Activated naive CD4-positive, alpha-beta T cell treated with anti-CD3 and anti-CD28 coated beads, Interleukin-2, amount 10 ng/mL, durations not matched to agents 7 days and 5 days (primary cell): ENCODE measurements around the gene ZSWIM6.

Source experiments
- CTCF ChIA-PET: fragments of 350-600 bp; sonication (Branson Sonifier 250); formaldehyde crosslinking; loops from one replicate; lab custom pipeline; 2021; ENCODE audit warnings: antibody characterized with exemption; lab: Charles Lee
- DNase-seq: peaks from one replicate; pipeline ENCODE4 v3.0.0-alpha.2; 2020
- H3K27ac Mint-ChIP-seq: one replicate; pipeline ENCODE4 v1.8.0; 2021; ENCODE audit warnings: mild to moderate bottlenecking, moderate library complexity, mixed read lengths
- H3K27me3 Mint-ChIP-seq: one replicate; pipeline ENCODE4 v1.8.0; 2021; ENCODE audit warnings: mild to moderate bottlenecking, mixed read lengths
- H3K36me3 Mint-ChIP-seq: one replicate; pipeline ENCODE4 v1.8.0; 2021; ENCODE audit warnings: mixed read lengths
- H3K4me1 Mint-ChIP-seq: one replicate; pipeline ENCODE4 v1.8.0; 2021; ENCODE audit warnings: mixed read lengths
- H3K4me3 Mint-ChIP-seq: one replicate; pipeline ENCODE4 v1.8.0; 2021; ENCODE audit warnings: mild to moderate bottlenecking, moderate library complexity, mixed read lengths
- H3K9me3 Mint-ChIP-seq: one replicate; pipeline ENCODE4 v1.8.0; 2021; ENCODE audit warnings: mixed read lengths

The ZSWIM6 gene

DNA sequence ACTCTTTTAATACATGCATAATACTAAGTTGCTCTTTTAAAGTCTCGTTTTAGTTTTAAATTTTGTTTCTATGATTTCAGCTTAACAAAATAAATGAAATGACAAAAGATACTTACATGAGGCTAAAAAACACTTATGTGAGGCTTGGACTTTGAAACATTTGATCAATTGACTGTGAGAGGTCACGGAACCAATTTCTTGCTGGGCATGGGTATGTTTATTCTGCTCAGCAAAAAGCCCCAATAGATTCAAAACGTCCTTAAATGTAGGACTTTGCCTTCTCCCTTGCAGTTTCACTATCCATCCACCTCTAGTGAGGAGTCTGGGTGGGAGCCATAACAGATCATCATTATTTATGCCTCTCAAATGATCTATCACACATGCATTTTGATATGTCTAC, 191.9 kb downstream of the ZSWIM6 start:
- no peaks in the 10 kb centered on the region for H3K27me3 Mint-ChIP-seq
- H3K9me3 Mint-ChIP-seq = peaks cover 2% of the 10 kb centered on the region
- CTCF ChIA-PET = interaction anchor here (0.7 kb wide), 1 partner anchor 620 kb away, joined by 3 read pairs; no protein-coding TSS in a partner anchor
- H3K27ac Mint-ChIP-seq = no peak overlapping the region
- no peak for DNase-seq
- H3K4me1 Mint-ChIP-seq = no peaks in the 10 kb centered on the region
- no peak overlapping the region for H3K4me3 Mint-ChIP-seq
- H3K36me3 Mint-ChIP-seq = peaks cover 3% of the 10 kb centered on the region

DNA sequence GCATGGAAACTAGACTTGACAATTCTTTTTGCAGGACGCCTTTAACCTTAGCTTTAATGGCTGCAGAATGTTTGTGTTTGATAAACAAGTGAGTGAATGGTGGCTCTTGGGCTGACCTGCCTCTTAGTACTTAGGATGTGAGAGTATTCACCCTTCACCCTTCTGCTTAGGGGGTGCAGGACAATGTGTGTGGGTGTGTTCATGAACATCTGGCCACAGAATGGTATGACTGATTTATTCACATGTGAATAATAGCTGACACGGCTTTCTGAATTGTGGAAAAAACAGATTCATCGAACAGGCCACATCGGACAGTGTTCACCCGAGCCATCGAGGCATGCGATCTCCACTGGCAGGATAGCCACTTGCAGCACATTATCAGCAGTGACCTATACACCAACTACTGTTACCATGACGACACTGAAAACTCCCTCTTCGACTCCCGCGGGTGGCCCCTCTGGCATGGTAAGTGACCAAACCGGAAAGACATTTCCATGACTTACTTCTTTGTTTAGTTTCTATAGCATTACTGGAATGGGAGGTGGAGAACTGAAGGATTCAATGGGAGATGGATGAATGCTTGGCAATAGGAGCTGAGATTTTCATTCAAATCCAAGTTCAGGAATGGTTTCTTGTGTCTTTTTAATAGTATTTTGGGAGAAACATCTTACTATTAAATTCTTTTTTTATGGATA, 193.6 kb downstream of the ZSWIM6 start:
- CTCF ChIA-PET = no interaction called here
- Mint-ChIP-seq H3K9me3 (no peaks in the 10 kb centered on the region), H3K27ac (no peak overlapping the region), H3K4me1 (no peaks in the 10 kb centered on the region), H3K27me3 (no peaks in the 10 kb centered on the region), H3K36me3 (peaks cover 9% of the 10 kb centered on the region), H3K4me3 (no peak overlapping the region)
- no peak for DNase-seq

DNA sequence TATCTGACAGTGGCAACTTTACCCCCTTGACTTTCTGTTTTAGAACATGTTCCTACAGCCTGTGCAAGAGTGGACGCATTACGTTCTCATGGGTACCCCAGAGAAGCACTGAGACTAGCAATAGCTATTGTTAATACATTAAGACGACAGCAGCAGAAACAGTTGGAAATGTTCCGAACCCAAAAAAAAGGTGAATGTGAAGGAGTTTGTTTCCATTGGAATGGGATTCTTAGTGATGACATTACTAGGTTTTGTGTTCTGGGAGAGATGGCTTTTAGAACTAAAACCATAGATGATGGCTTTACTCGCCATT, 194.1 kb downstream of the ZSWIM6 start:
- H3K4me3 Mint-ChIP-seq = no peak overlapping the region

GRCh38 chr5:61532983-61533382, 200.9 kb downstream of the ZSWIM6 start:
- H3K27ac Mint-ChIP-seq = no peak overlapping the region
- CTCF ChIA-PET = no interaction called here
- H3K4me3 Mint-ChIP-seq = no peak overlapping the region
- H3K9me3 Mint-ChIP-seq = peaks cover 3% of the 10 kb centered on the region
- DNase-seq = no peak
- no peaks in the 10 kb centered on the region for H3K27me3 Mint-ChIP-seq
- H3K36me3 Mint-ChIP-seq = peaks cover 19% of the 10 kb centered on the region
- H3K4me1 Mint-ChIP-seq = peaks cover 15% of the 10 kb centered on the region

More for the DNA sequence above, 194.1 kb downstream of the ZSWIM6 start:
- Mint-ChIP-seq H3K27ac (no peak overlapping the region), H3K36me3 (peaks cover 10% of the 10 kb centered on the region), H3K4me1 (no peaks in the 10 kb centered on the region), H3K27me3 (no peaks in the 10 kb centered on the region), H3K9me3 (no peaks in the 10 kb centered on the region)
- CTCF ChIA-PET = no interaction called here
- DNase-seq = no peak

DNA sequence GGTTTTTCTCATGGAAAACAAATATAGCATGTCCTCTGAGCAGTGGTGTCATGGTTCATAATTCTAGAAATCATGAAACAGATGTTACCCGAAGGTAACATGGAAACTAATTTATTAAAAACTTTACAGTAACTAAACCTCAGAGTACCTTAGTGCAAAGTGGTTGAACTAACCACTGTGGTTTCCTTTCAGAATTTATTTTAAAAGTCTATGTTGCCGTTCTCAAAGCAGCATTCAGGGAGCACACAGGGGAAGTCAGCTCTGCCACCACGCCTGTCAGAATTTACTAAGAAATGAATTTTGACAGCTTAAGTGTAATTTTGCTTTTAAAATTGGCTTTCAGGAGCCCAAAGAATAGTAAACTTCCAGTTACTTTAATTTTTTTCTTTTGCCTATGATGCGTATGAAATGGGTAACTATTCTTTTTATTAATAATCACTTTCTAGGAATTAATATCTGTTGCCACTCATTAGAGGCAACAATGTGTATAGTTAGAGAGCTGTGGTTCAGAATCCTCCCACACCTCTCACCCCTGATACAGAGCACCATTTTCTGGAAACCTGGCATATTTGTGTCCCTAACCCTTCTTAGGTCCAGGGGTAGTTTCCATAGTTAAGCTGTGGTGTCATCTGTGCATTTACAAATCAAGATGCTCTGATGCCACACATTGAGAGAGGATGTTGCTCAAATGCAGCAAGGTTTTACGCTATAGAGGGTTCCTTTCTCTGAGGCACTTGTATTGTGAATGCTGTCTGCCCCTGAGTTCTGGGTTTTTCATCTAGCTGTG, 202.6 kb downstream of the ZSWIM6 start:
- peak overlapping the region; percentile 24 for H3K27ac Mint-ChIP-seq
- no peaks in the 10 kb centered on the region for H3K27me3 Mint-ChIP-seq
- DNase-seq = no peak
- H3K4me3 Mint-ChIP-seq = no peak overlapping the region
- CTCF ChIA-PET = no interaction called here
- H3K9me3 Mint-ChIP-seq = peaks cover 3% of the 10 kb centered on the region
- H3K36me3 Mint-ChIP-seq = peaks cover 27% of the 10 kb centered on the region
- H3K4me1 Mint-ChIP-seq = peaks cover 15% of the 10 kb centered on the region

GRCh38 chr5:61535828-61536227, 203.8 kb downstream of the ZSWIM6 start:
- Mint-ChIP-seq H3K4me1 (peaks cover 15% of the 10 kb centered on the region), H3K4me3 (no peak overlapping the region), H3K27ac (no peak overlapping the region), H3K36me3 (peaks cover 20% of the 10 kb centered on the region), H3K27me3 (no peaks in the 10 kb centered on the region), H3K9me3 (peaks cover 3% of the 10 kb centered on the region)
- CTCF ChIA-PET = no interaction called here
- no peak for DNase-seq

DNA sequence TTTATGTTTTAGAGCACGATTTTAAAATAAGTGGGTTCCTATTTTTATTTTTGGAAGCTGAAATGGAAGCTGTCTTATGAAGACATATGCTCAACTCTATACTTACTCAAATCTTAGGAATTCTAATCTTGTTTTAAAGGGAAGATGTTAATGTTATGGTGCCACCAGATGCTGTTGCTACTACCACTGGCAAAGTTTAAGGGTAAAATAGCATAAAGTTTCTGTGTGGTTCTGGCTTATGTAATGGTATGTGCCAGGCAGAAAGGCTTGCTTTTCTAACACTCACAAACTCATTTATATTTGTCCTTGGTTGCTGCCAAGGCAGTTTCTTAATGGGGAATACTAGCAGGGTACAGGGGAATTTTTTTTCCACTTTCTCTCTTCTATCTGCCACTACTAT, 204.9 kb downstream of the ZSWIM6 start:
- Mint-ChIP-seq H3K27ac (no peak overlapping the region), H3K27me3 (no peaks in the 10 kb centered on the region), H3K9me3 (peaks cover 3% of the 10 kb centered on the region), H3K36me3 (peaks cover 25% of the 10 kb centered on the region), H3K4me3 (no peak overlapping the region), H3K4me1 (peaks cover 15% of the 10 kb centered on the region)
- DNase-seq = no peak
- CTCF ChIA-PET = no interaction called here

GRCh38 chr5:61538722-61539501, 206.9 kb downstream of the ZSWIM6 start:
- Mint-ChIP-seq H3K27me3 (no peaks in the 10 kb centered on the region), H3K27ac (no peak overlapping the region), H3K36me3 (peaks cover 34% of the 10 kb centered on the region), H3K4me1 (peaks cover 12% of the 10 kb centered on the region), H3K4me3 (no peak overlapping the region), H3K9me3 (peaks cover 4% of the 10 kb centered on the region)
- CTCF ChIA-PET = no interaction called here
- no peak for DNase-seq

DNA sequence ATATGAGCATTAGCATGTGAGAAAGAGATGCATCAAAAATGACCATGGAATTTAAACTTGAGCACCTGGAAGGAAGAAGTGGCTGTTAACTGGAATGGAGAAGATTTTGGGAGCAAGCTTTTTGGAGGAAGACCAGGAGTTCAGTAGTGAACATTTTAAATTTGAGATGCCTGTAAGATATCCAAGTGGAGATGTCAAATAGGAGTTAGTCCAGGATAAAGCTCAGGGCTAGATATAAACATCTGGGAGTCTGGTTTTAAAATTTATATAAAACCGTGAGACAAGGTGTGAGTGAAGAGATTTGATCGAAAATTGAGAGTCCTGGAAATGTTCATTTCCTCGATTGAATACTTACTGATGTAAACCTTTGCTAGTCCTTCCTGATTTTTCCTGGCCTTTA, 217.5 kb downstream of the ZSWIM6 start:
- CTCF ChIA-PET = no interaction called here
- no peak for DNase-seq
- Mint-ChIP-seq H3K27ac (no peak overlapping the region), H3K4me1 (no peaks in the 10 kb centered on the region), H3K27me3 (no peaks in the 10 kb centered on the region), H3K9me3 (no peaks in the 10 kb centered on the region), H3K36me3 (peaks cover 1% of the 10 kb centered on the region), H3K4me3 (no peak overlapping the region)

DNA sequence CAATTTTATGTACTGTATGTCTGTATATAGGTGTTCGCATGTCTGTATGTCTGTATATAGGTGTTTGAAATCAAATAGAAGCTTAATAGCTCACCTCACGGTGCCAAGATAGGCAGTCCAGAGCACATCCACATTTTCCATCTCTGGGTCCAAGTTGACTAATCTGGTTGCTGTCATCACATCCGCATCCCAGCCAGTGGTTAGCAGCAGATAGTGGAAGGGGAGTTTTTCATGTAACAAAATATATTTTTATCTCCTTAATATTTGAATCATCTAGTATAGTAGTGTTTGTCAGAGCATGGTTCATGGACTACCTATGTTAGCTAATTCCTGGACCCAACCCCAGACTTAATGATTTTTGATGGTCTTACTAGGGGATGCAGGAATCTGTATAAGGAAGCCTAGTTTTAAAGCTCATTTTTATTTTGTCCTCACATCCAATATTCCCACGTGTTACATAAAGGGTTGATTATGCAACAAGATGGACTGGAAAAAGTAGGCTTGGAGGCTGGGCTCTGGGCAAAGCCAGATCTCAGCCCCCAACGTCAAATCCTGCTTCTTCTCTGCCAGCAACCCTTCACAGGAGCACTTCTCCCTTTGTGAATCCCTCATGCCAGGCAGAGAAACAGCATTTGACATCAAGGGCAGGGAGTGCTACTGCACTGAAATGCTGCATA, 219.7 kb downstream of the ZSWIM6 start:
- Mint-ChIP-seq H3K36me3 (no peaks in the 10 kb centered on the region), H3K27me3 (peaks cover 4% of the 10 kb centered on the region), H3K9me3 (no peaks in the 10 kb centered on the region), H3K4me1 (no peaks in the 10 kb centered on the region), H3K27ac (no peak overlapping the region), H3K4me3 (no peak overlapping the region)
- CTCF ChIA-PET = no interaction called here
- DNase-seq = no peak

- Mint-ChIP-seq H3K27me3 (peaks cover 8% of the 10 kb centered on the region), H3K27ac (no peak overlapping the region), H3K4me3 (no peak overlapping the region), H3K36me3 (no peaks in the 10 kb centered on the region), H3K4me1 (no peaks in the 10 kb centered on the region), H3K9me3 (no peaks in the 10 kb centered on the region)
- DNase-seq = no peak
- CTCF ChIA-PET = no interaction called here
Measured at GRCh38 chr5:61559146-61559545, 227.1 kb downstream of the ZSWIM6 start.

- Mint-ChIP-seq H3K27ac (no peak overlapping the region), H3K4me3 (no peak overlapping the region), H3K9me3 (no peaks in the 10 kb centered on the region), H3K27me3 (peaks cover 8% of the 10 kb centered on the region), H3K36me3 (no peaks in the 10 kb centered on the region), H3K4me1 (no peaks in the 10 kb centered on the region)
- CTCF ChIA-PET = no interaction called here
- no peak for DNase-seq
Measured at GRCh38 chr5:61559722-61560121, 227.7 kb downstream of the ZSWIM6 start.

GRCh38 chr5:61563401-61563800, 231.3 kb downstream of the ZSWIM6 start:
- no peak for DNase-seq
- Mint-ChIP-seq H3K27ac (no peak overlapping the region), H3K9me3 (no peaks in the 10 kb centered on the region), H3K36me3 (no peaks in the 10 kb centered on the region), H3K27me3 (peaks cover 8% of the 10 kb centered on the region), H3K4me1 (no peaks in the 10 kb centered on the region), H3K4me3 (no peak overlapping the region)
- CTCF ChIA-PET = no interaction called here

DNA sequence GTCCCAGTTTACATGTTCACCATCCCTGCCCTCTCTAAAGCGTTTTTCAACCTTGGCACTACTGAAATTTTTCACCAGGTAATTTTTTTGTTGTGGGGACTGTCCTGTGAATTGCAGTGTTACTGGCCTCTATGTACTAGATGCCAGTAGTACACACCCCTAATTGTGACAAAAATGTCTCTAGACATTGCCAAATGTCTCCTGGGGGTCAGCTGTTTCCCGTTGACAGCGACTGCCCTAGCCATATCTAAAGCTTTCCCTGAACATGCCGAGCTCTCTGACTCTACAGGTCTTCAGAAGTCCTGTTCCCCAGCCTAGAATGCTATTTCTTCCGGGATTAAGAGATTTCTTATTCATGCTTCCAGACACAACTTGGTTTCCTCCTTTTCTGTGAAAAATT, 235.3 kb downstream of the ZSWIM6 start:
- H3K36me3 Mint-ChIP-seq = no peaks in the 10 kb centered on the region
- H3K4me1 Mint-ChIP-seq = no peaks in the 10 kb centered on the region
- CTCF ChIA-PET = no interaction called here
- DNase-seq = no peak
- no peaks in the 10 kb centered on the region for H3K9me3 Mint-ChIP-seq
- no peak overlapping the region for H3K27ac Mint-ChIP-seq
- H3K4me3 Mint-ChIP-seq = no peak overlapping the region
- peaks cover 4% of the 10 kb centered on the region for H3K27me3 Mint-ChIP-seq
